ENCODE measurements around the gene SPZ1. TPM values are rescaled to one million over a fixed set of nuclear protein-coding genes. Genes with fewer than 3 reads are reported as not detected.
"Not testable (repeated sequence)": the region's sequence is repeated elsewhere in the genome, so short reads cannot be mapped to it uniquely, and the experiment has no call there.

SPZ1 gene
- total RNA-seq, 1 experiment from 2014 or later, result not detected

- H3K36me3 ChIP-seq (ENCODE audit: insufficient read depth, low read length, poor library complexity, severe bottlenecking), result no peaks in the 10 kb centered on the region
- no peaks in the 10 kb centered on the region for H3K27me3 ChIP-seq (replicated peaks; ENCODE audit: insufficient read depth, low read depth, low read length, poor library complexity)
- BruUV-seq (replicated peaks), result no TSS peak
- CTCF ChIA-PET, result no interaction called here
- no peaks in the 10 kb centered on the region for H3K9me3 ChIP-seq (ENCODE audit: low read depth, low read length, poor library complexity, severe bottlenecking)
- no peak for DNase-seq (ENCODE audit: low spot score)
- H3K4me1 ChIP-seq (ENCODE audit: insufficient read depth, low read length, poor library complexity, severe bottlenecking), result no peaks in the 10 kb centered on the region
- H3K4me3 ChIP-seq (ENCODE audit: low read depth, low read length, poor library complexity, severe bottlenecking), result no peak overlapping the region
- POLR2A ChIA-PET (ENCODE audit: low non-redundant PET), result no interaction called here
- intact Hi-C loops (cut with micrococcal nuclease; ENCODE audit: unreplicated experiment), result no loop called here
- H3K27ac ChIP-seq (ENCODE audit: low read depth, low read length, poor library complexity, severe bottlenecking), result no peak overlapping the region
- TF ChIP-seq EZH2 (IDR thresholded peaks at IDR 0.05; ENCODE audit: borderline replicate concordance, low read depth, low read length, poor library complexity, severe bottlenecking), result no peak
- TF ChIP-seq CTCF (conservative IDR thresholded peaks at IDR 0.05; ENCODE audit: low read depth, low read length), result no peak
Observed at GRCh38 chr5:80300125-80300524, 19.7 kb upstream of the SPZ1 start.

- H3K36me3 ChIP-seq (ENCODE audit: insufficient read depth, low read length, poor library complexity, severe bottlenecking); POLR2A ChIA-PET (ENCODE audit: low non-redundant PET); H3K4me1 ChIP-seq (ENCODE audit: insufficient read depth, low read length, poor library complexity, severe bottlenecking); H3K4me3 ChIP-seq (ENCODE audit: low read depth, low read length, poor library complexity, severe bottlenecking); CTCF ChIA-PET; DNase-seq (ENCODE audit: low spot score); intact Hi-C loops (cut with micrococcal nuclease; ENCODE audit: unreplicated experiment); H3K27ac ChIP-seq (ENCODE audit: low read depth, low read length, poor library complexity, severe bottlenecking); H3K9me3 ChIP-seq (ENCODE audit: low read depth, low read length, poor library complexity, severe bottlenecking); BruUV-seq (replicated peaks); H3K27me3 ChIP-seq (replicated peaks; ENCODE audit: insufficient read depth, low read depth, low read length, poor library complexity): not testable (repeated sequence)
Observed at GRCh38 chr5:80300796-80301195, 19.0 kb upstream of the SPZ1 start.

- CTCF ChIA-PET; POLR2A ChIA-PET (ENCODE audit: low non-redundant PET); BruUV-seq (replicated peaks); intact Hi-C loops (cut with micrococcal nuclease; ENCODE audit: unreplicated experiment); H3K27ac ChIP-seq (ENCODE audit: low read depth, low read length, poor library complexity, severe bottlenecking); H3K36me3 ChIP-seq (ENCODE audit: insufficient read depth, low read length, poor library complexity, severe bottlenecking); H3K4me3 ChIP-seq (ENCODE audit: low read depth, low read length, poor library complexity, severe bottlenecking); H3K9me3 ChIP-seq (ENCODE audit: low read depth, low read length, poor library complexity, severe bottlenecking); DNase-seq (ENCODE audit: low spot score); H3K4me1 ChIP-seq (ENCODE audit: insufficient read depth, low read length, poor library complexity, severe bottlenecking); H3K27me3 ChIP-seq (replicated peaks; ENCODE audit: insufficient read depth, low read depth, low read length, poor library complexity): not testable (repeated sequence)
Observed at GRCh38 chr5:80301342-80301741, 18.5 kb upstream of the SPZ1 start.

GRCh38 chr5:80302636-80303035, 17.2 kb upstream of the SPZ1 start:
- no peak for TF ChIP-seq CTCF (conservative IDR thresholded peaks at IDR 0.05; ENCODE audit: low read depth, low read length)
- no peak for TF ChIP-seq EZH2 (IDR thresholded peaks at IDR 0.05; ENCODE audit: borderline replicate concordance, low read depth, low read length, poor library complexity, severe bottlenecking)
- CTCF ChIA-PET, result no interaction called here
- no peak for DNase-seq (ENCODE audit: low spot score)

More at GRCh38 chr5:80302636-80303035, 17.2 kb upstream of the SPZ1 start:
- no peaks in the 10 kb centered on the region for H3K4me1 ChIP-seq (ENCODE audit: insufficient read depth, low read length, poor library complexity, severe bottlenecking)
- POLR2A ChIA-PET (ENCODE audit: low non-redundant PET), result no interaction called here
- no peak overlapping the region for H3K4me3 ChIP-seq (ENCODE audit: low read depth, low read length, poor library complexity, severe bottlenecking)
- no peaks in the 10 kb centered on the region for H3K9me3 ChIP-seq (ENCODE audit: low read depth, low read length, poor library complexity, severe bottlenecking)
- no peak overlapping the region for H3K27ac ChIP-seq (ENCODE audit: low read depth, low read length, poor library complexity, severe bottlenecking)
- no peaks in the 10 kb centered on the region for H3K27me3 ChIP-seq (replicated peaks; ENCODE audit: insufficient read depth, low read depth, low read length, poor library complexity)
- no peaks in the 10 kb centered on the region for H3K36me3 ChIP-seq (ENCODE audit: insufficient read depth, low read length, poor library complexity, severe bottlenecking)
- intact Hi-C loops (cut with micrococcal nuclease; ENCODE audit: unreplicated experiment), result no loop called here
- no TSS peak for BruUV-seq (replicated peaks)

Measured in A673 (cell line).